ENCODE measurements around the gene TLE3. TPM values are rescaled to one million over a fixed set of nuclear protein-coding genes. Genes with fewer than 3 reads are reported as not detected.

TLE3 gene
- total RNA-seq, 2 experiments from 2014 or later = 59.2 TPM

DNA sequence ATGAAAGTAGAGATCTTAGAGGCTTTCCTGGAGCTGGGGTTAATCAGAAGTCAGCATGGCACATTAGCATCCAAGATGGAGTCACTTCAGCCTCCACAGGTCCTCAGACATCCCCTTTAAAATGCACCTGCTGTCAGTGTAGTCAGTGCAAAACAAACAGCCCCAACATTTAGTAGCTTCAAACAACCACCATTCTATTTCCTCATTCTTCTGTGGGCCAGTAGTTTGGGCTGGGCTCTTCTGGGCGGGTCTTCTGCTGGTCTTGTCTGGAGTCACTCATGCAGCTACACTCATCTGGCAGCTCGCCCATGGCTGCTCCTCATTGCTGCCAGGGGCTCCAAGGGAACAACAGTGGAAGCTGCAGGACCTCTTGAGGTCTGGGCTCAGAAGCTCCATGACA lies 99.9 kb downstream of the TLE3 start:
- DNase-seq = no peak
- Mint-ChIP-seq H3K9me3 (peaks cover 4% of the 10 kb centered on the region), H3K27ac (no peak overlapping the region), H3K4me1 (no peaks in the 10 kb centered on the region), H3K36me3 (ENCODE audit: low read depth) (no peaks in the 10 kb centered on the region), H3K4me3 (no peak overlapping the region), H3K27me3 (peaks cover 15% of the 10 kb centered on the region)
- ChIA-PET POLR2A (no interaction called here), CTCF (no interaction called here)

Data from activated CD4-positive, alpha-beta memory T cell treated with anti-CD3 and anti-CD28 coated beads, Interleukin-2, amount 10 ng/mL, durations not matched to agents 7 days and 5 days (primary cell).